ENCODE data around the gene AKR7A3.
"Not testable (repeated sequence)": the region's sequence is repeated elsewhere in the genome, so short reads cannot be mapped to it uniquely, and the experiment has no call there.

Gene AKR7A3

GRCh38 chr1:19287436-19288185 lies 959 bp downstream of the AKR7A3 start:
- no peak for DNase-seq

- DNase-seq: not testable (repeated sequence)
Measured at GRCh38 chr1:19285807-19286206, 2.8 kb downstream of the AKR7A3 start.

- not testable (repeated sequence) for DNase-seq
Measured at GRCh38 chr1:19285366-19285765, 3.2 kb downstream of the AKR7A3 start.

GRCh38 chr1:19284881-19285280 lies 3.7 kb downstream of the AKR7A3 start:
- no peak for DNase-seq

- no peak for DNase-seq
Measured at GRCh38 chr1:19283891-19284290, 4.7 kb downstream of the AKR7A3 start.

- DNase-seq: no peak
Measured at GRCh38 chr1:19274636-19275035, 13.9 kb downstream of the AKR7A3 start.

- DNase-seq: not testable (repeated sequence)
Measured at GRCh38 chr1:19273844-19274531, 14.6 kb downstream of the AKR7A3 start.

- DNase-seq: no peak
Measured at GRCh38 chr1:19273106-19273843, 15.3 kb downstream of the AKR7A3 start.

GRCh38 chr1:19272064-19272463 lies 16.5 kb downstream of the AKR7A3 start:
- DNase-seq: no peak

- DNase-seq: not testable (repeated sequence)
Measured at GRCh38 chr1:19270343-19270730, 18.2 kb downstream of the AKR7A3 start.

- not testable (repeated sequence) for DNase-seq
Measured at GRCh38 chr1:19269427-19270342, 18.9 kb downstream of the AKR7A3 start.

- no peak for DNase-seq
Measured at GRCh38 chr1:19268445-19268844, 20.1 kb downstream of the AKR7A3 start.

GRCh38 chr1:19262744-19263143 lies 25.8 kb downstream of the AKR7A3 start:
- DNase-seq: no peak

- DNase-seq: no peak
Measured at GRCh38 chr1:19262047-19262446, 26.5 kb downstream of the AKR7A3 start.

- DNase-seq: peak; percentile 66
Measured at GRCh38 chr1:19260211-19261138, 28.1 kb downstream of the AKR7A3 start.

GRCh38 chr1:19258353-19258752 lies 30.2 kb downstream of the AKR7A3 start:
- DNase-seq: no peak

- no peak for DNase-seq
Measured at GRCh38 chr1:19257178-19257914, 31.2 kb downstream of the AKR7A3 start.

- not testable (repeated sequence) for DNase-seq
Measured at GRCh38 chr1:19256301-19256700, 32.3 kb downstream of the AKR7A3 start.

GRCh38 chr1:19255288-19255687 lies 33.3 kb downstream of the AKR7A3 start:
- DNase-seq: no peak

GRCh38 chr1:19254416-19254815 lies 34.2 kb downstream of the AKR7A3 start:
- no peak for DNase-seq
